HL-60 (cell line): ENCODE results near the gene CD72.

Source experiments
- DNase-seq, 2 experiments: peaks; one replicate each; pipeline ENCODE4 v3.0.0-alpha.2; 2010 to 2020; ENCODE audit warnings: low read depth in 1 of 2, low spot score in 1 of 2
- H3K27ac ChIP-seq: fragments of 250-450 bp; sonication (Bioruptor Pico); replicated peaks from 2 replicates; pipeline ENCODE4 v1.5.1; 2020; ENCODE audit warnings: mild to moderate bottlenecking, moderate library complexity
- H3K27me3 ChIP-seq: fragments of 250-450 bp; sonication (Bioruptor Pico); 2 replicates; pipeline ENCODE4 v1.5.1; 2021; ENCODE audit warnings: mild to moderate bottlenecking, moderate library complexity; ENCODE audit not compliant: insufficient read depth, poor library complexity, severe bottlenecking
- H3K4me3 ChIP-seq: replicated peaks from 2 replicates; pipeline ENCODE4 v1.5.1; 2011; ENCODE audit warnings: mild to moderate bottlenecking, control low read depth, low read length; ENCODE audit not compliant: insufficient read depth
- GABPA ChIP-seq: IDR thresholded peaks from 2 replicates; pipeline ENCODE4 v1.6.1; 2012; ENCODE audit warnings: low read depth
- POLR2AphosphoS5 ChIP-seq: IDR thresholded peaks from 2 replicates; pipeline ENCODE4 v1.6.1; 2012; ENCODE audit warnings: low read depth
- SPI1 ChIP-seq: IDR thresholded peaks from 2 replicates; pipeline ENCODE4 v1.6.1; 2012; ENCODE audit warnings: low read depth, mild to moderate bottlenecking, borderline replicate concordance
- TF ChIP-seq, protein P1 (sequence below): IDR thresholded peaks from one replicate; pipeline ENCODE4 v1.5.1; 2011; ENCODE audit warnings: low read length, control low read depth, inconsistent platforms; ENCODE audit not compliant: insufficient read depth
- TF ChIP-seq, protein P2 (sequence below): IDR thresholded peaks from 2 replicates; pipeline ENCODE4 v1.6.1; 2012; ENCODE audit warnings: low read depth; ENCODE audit not compliant: insufficient replicate concordance

The CD72 gene

DNA sequence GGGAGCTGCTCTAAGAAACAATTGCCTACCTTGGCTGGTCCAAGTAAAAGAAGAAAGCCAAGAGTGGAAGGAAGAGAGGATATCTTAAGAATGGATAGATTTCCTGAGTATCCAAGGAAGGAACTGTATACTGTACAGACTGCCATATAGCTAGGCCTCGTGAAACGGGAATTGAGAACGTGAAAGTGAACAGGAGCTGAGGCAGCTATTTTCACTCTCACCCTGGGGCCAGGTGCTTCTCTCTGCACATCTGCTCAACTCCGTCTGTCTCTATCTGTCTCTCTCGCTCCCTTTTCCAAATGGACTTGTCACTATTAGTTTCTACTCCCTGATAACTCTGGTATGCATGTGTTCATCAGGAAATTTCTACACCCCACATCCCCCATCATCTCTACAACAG, 49.0 kb downstream of the CD72 start:
- no peak for DNase-seq

GRCh38 chr9:35568196-35568595, 50.0 kb downstream of the CD72 start:
- Histone ChIP-seq H3K27me3 (no peaks in the 10 kb centered on the region), H3K4me3 (no peak overlapping the region), H3K27ac (no peak overlapping the region)
- DNase-seq: no peak
- TF ChIP-seq GABPA: no peak
- TF ChIP-seq, protein P1, sequence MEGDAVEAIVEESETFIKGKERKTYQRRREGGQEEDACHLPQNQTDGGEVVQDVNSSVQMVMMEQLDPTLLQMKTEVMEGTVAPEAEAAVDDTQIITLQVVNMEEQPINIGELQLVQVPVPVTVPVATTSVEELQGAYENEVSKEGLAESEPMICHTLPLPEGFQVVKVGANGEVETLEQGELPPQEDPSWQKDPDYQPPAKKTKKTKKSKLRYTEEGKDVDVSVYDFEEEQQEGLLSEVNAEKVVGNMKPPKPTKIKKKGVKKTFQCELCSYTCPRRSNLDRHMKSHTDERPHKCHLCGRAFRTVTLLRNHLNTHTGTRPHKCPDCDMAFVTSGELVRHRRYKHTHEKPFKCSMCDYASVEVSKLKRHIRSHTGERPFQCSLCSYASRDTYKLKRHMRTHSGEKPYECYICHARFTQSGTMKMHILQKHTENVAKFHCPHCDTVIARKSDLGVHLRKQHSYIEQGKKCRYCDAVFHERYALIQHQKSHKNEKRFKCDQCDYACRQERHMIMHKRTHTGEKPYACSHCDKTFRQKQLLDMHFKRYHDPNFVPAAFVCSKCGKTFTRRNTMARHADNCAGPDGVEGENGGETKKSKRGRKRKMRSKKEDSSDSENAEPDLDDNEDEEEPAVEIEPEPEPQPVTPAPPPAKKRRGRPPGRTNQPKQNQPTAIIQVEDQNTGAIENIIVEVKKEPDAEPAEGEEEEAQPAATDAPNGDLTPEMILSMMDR: no peak
- TF ChIP-seq SPI1: no peak
- no peak for TF ChIP-seq POLR2AphosphoS5
- TF ChIP-seq, protein P2, sequence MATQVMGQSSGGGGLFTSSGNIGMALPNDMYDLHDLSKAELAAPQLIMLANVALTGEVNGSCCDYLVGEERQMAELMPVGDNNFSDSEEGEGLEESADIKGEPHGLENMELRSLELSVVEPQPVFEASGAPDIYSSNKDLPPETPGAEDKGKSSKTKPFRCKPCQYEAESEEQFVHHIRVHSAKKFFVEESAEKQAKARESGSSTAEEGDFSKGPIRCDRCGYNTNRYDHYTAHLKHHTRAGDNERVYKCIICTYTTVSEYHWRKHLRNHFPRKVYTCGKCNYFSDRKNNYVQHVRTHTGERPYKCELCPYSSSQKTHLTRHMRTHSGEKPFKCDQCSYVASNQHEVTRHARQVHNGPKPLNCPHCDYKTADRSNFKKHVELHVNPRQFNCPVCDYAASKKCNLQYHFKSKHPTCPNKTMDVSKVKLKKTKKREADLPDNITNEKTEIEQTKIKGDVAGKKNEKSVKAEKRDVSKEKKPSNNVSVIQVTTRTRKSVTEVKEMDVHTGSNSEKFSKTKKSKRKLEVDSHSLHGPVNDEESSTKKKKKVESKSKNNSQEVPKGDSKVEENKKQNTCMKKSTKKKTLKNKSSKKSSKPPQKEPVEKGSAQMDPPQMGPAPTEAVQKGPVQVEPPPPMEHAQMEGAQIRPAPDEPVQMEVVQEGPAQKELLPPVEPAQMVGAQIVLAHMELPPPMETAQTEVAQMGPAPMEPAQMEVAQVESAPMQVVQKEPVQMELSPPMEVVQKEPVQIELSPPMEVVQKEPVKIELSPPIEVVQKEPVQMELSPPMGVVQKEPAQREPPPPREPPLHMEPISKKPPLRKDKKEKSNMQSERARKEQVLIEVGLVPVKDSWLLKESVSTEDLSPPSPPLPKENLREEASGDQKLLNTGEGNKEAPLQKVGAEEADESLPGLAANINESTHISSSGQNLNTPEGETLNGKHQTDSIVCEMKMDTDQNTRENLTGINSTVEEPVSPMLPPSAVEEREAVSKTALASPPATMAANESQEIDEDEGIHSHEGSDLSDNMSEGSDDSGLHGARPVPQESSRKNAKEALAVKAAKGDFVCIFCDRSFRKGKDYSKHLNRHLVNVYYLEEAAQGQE: no peak

More for the DNA sequence above, 49.0 kb downstream of the CD72 start:
- TF ChIP-seq, protein P1: no peak
- TF ChIP-seq, protein P2: no peak
- no peak for TF ChIP-seq GABPA
- no peak for TF ChIP-seq POLR2AphosphoS5
- no peak for TF ChIP-seq SPI1
- Histone ChIP-seq H3K4me3 (no peak overlapping the region), H3K27me3 (no peaks in the 10 kb centered on the region), H3K27ac (no peak overlapping the region)

- Histone ChIP-seq H3K27me3 (no peaks in the 10 kb centered on the region), H3K27ac (no peak overlapping the region), H3K4me3 (no peak overlapping the region)
- DNase-seq: no peak
- TF ChIP-seq, protein P2: no peak
- no peak for TF ChIP-seq GABPA
- no peak for TF ChIP-seq POLR2AphosphoS5
- no peak for TF ChIP-seq SPI1
- TF ChIP-seq, protein P1: no peak
Measured at GRCh38 chr9:35566417-35566816, 51.8 kb downstream of the CD72 start.
